ENCODE measurements around the gene PROK2.

PROK2 gene

GRCh38 chr3:71742621-71743020 lies 42.3 kb downstream of the PROK2 start:
- no peak for DNase-seq

- no peak for DNase-seq
These were observed 50.1 kb downstream of the PROK2 start for GRCh38 chr3:71734881-71735280.

GRCh38 chr3:71733319-71733718 lies 51.6 kb downstream of the PROK2 start:
- DNase-seq = no peak

GRCh38 chr3:71732637-71733036 lies 52.3 kb downstream of the PROK2 start:
- no peak for DNase-seq

- peak in 42 of 56 donors; percentile 2 to 67 (median 42) for DNase-seq
These were observed 56.2 kb downstream of the PROK2 start for GRCh38 chr3:71728632-71729342.

GRCh38 chr3:71726146-71726545 lies 58.8 kb downstream of the PROK2 start:
- peak in 1 of 56 donors; percentile 30 for DNase-seq

GRCh38 chr3:71725271-71725991 lies 59.5 kb downstream of the PROK2 start, which contains the start of gene EIF4E3:
TSS of gene EIF4E3 (minus strand) at chr3:71725402. CDS start at chr3:71725367, 35 bp downstream.
- DNase-seq = peak in 25 of 56 donors; percentile 1 to 52 (median 30)

GRCh38 chr3:71724584-71725270 lies 60.2 kb downstream of the PROK2 start:
- DNase-seq = peak in 13 of 56 donors; percentile 6 to 38 (median 14)

GRCh38 chr3:71724171-71724453 lies 60.8 kb downstream of the PROK2 start:
- no peak for DNase-seq

- DNase-seq = no peak
These were observed 61.3 kb downstream of the PROK2 start for GRCh38 chr3:71723452-71724170.

GRCh38 chr3:71722693-71723092 lies 62.3 kb downstream of the PROK2 start:
- DNase-seq = no peak
